ENCODE measurements around the gene HDC. TPM values are rescaled to one million over a fixed set of nuclear protein-coding genes. Genes with fewer than 3 reads are reported as not detected.

HDC gene
- total RNA-seq, 1 experiment from 2014 or later: not detected

DNA sequence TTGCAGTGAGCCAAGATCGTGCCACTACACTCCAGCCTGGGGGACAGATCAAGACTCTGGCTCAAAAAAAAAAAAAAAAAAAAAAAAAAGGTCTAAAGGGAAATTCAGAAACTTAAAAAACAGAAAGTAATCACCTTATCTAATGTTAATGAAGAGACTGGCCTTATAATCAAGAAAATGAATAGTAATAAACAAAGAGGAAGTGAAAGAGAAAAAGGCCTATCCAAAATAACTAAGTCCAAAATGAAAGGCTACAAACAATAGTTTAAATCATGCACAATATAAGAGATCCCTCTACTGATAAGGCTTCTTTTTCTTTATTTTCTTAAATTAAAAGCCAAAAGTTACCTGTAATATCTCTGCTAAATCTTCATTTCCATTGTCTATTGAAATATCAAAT, 37.1 kb upstream of the HDC start:
- no peaks in the 10 kb centered on the region for H3K4me1 ChIP-seq (ENCODE audit: control insufficient read depth, insufficient read depth, low read length)
- TF ChIP-seq, protein P1, sequence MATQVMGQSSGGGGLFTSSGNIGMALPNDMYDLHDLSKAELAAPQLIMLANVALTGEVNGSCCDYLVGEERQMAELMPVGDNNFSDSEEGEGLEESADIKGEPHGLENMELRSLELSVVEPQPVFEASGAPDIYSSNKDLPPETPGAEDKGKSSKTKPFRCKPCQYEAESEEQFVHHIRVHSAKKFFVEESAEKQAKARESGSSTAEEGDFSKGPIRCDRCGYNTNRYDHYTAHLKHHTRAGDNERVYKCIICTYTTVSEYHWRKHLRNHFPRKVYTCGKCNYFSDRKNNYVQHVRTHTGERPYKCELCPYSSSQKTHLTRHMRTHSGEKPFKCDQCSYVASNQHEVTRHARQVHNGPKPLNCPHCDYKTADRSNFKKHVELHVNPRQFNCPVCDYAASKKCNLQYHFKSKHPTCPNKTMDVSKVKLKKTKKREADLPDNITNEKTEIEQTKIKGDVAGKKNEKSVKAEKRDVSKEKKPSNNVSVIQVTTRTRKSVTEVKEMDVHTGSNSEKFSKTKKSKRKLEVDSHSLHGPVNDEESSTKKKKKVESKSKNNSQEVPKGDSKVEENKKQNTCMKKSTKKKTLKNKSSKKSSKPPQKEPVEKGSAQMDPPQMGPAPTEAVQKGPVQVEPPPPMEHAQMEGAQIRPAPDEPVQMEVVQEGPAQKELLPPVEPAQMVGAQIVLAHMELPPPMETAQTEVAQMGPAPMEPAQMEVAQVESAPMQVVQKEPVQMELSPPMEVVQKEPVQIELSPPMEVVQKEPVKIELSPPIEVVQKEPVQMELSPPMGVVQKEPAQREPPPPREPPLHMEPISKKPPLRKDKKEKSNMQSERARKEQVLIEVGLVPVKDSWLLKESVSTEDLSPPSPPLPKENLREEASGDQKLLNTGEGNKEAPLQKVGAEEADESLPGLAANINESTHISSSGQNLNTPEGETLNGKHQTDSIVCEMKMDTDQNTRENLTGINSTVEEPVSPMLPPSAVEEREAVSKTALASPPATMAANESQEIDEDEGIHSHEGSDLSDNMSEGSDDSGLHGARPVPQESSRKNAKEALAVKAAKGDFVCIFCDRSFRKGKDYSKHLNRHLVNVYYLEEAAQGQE (IDR thresholded peaks at IDR 0.05; ENCODE audit: insufficient read depth in 1 of 2, low read depth in 2 of 2, low read length in 1 of 2): no peak
- TF ChIP-seq, protein P2, sequence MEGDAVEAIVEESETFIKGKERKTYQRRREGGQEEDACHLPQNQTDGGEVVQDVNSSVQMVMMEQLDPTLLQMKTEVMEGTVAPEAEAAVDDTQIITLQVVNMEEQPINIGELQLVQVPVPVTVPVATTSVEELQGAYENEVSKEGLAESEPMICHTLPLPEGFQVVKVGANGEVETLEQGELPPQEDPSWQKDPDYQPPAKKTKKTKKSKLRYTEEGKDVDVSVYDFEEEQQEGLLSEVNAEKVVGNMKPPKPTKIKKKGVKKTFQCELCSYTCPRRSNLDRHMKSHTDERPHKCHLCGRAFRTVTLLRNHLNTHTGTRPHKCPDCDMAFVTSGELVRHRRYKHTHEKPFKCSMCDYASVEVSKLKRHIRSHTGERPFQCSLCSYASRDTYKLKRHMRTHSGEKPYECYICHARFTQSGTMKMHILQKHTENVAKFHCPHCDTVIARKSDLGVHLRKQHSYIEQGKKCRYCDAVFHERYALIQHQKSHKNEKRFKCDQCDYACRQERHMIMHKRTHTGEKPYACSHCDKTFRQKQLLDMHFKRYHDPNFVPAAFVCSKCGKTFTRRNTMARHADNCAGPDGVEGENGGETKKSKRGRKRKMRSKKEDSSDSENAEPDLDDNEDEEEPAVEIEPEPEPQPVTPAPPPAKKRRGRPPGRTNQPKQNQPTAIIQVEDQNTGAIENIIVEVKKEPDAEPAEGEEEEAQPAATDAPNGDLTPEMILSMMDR (IDR thresholded peaks at IDR 0.05): no peak
- TF ChIP-seq TCF7L2 (IDR thresholded peaks at IDR 0.05; ENCODE audit: low read depth, low read length) (no peak), POLR2AphosphoS5 (IDR thresholded peaks at IDR 0.05; ENCODE audit: low read depth, low read length) (no peak), SIN3A (IDR thresholded peaks at IDR 0.05; ENCODE audit: borderline replicate concordance, insufficient read depth, low read depth, low read length) (no peak)
- no peak overlapping the region for H3K4me3 ChIP-seq (ENCODE audit: low read depth in 2 of 2, low read length in 2 of 2)
- ATAC-seq (no peak), DNase-seq (ENCODE audit: low read depth, low spot score) (no peak)
- in situ Hi-C loops (cut with HindIII; ENCODE audit: low pct_unique_long_range_greater_than_20kb, low sequenced_read_pairs): no loop called here
- CTCF ChIA-PET: no interaction called here
- H3K36me3 ChIP-seq (ENCODE audit: control insufficient read depth, insufficient read depth, low read length): no peaks in the 10 kb centered on the region
- intact Hi-C loops (cut with micrococcal nuclease; ENCODE audit: unreplicated experiment): no loop called here
- H3K27me3 ChIP-seq (ENCODE audit: control insufficient read depth, insufficient read depth, low read length): no peaks in the 10 kb centered on the region
- POLR2A ChIA-PET: no interaction called here
- no peak overlapping the region for H3K27ac ChIP-seq (ENCODE audit: low read length)
- no TSS peak for BruUV-seq (replicated peaks)
- 0 out of 2 replicates have a peak, but pooled peaks cover 6% of the 10 kb centered on the region for H3K9me3 ChIP-seq (ENCODE audit: control insufficient read depth, insufficient read depth, low read depth, low read length)

DNA sequence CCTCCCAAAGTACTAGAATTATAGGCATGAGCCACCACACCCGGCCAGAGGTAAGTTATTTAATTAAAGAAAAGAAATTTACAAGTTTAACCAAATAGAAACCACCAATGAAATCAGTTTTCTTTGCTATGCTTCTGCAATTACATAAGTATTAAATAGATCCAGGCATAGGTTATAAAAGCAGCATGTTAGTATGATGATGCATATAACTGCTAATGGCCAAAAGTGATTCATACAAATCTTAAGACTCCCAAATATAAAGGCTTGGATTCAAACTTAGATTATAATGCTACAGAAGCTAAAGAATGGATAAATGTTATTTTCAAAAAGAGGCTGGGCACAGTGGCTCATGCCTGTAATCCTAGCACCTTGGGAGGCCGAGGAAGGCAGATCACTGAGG, 32.8 kb upstream of the HDC start:
- intact Hi-C loops (cut with micrococcal nuclease; ENCODE audit: unreplicated experiment) (no loop called here), in situ Hi-C loops (cut with HindIII; ENCODE audit: low pct_unique_long_range_greater_than_20kb, low sequenced_read_pairs) (no loop called here)
- Histone ChIP-seq H3K36me3 (ENCODE audit: control insufficient read depth, insufficient read depth, low read length) (no peaks in the 10 kb centered on the region), H3K27me3 (ENCODE audit: control insufficient read depth, insufficient read depth, low read length) (no peaks in the 10 kb centered on the region), H3K4me1 (ENCODE audit: control insufficient read depth, insufficient read depth, low read length) (no peaks in the 10 kb centered on the region), H3K27ac (ENCODE audit: low read length) (no peak overlapping the region), H3K9me3 (ENCODE audit: control insufficient read depth, insufficient read depth, low read depth, low read length) (no peaks in the 10 kb centered on the region), H3K4me3 (ENCODE audit: low read depth in 2 of 2, low read length in 2 of 2) (no peak overlapping the region)
- BruUV-seq (replicated peaks): no TSS peak
- TF ChIP-seq, protein P1 (IDR thresholded peaks at IDR 0.05; ENCODE audit: insufficient read depth in 1 of 2, low read depth in 2 of 2, low read length in 1 of 2): no peak
- TF ChIP-seq, protein P2 (IDR thresholded peaks at IDR 0.05): no peak
- TF ChIP-seq SIN3A (IDR thresholded peaks at IDR 0.05; ENCODE audit: borderline replicate concordance, insufficient read depth, low read depth, low read length): no peak
- no peak for TF ChIP-seq POLR2AphosphoS5 (IDR thresholded peaks at IDR 0.05; ENCODE audit: low read depth, low read length)
- TF ChIP-seq TCF7L2 (IDR thresholded peaks at IDR 0.05; ENCODE audit: low read depth, low read length): no peak
- ChIA-PET POLR2A (no interaction called here), CTCF (no interaction called here)
- DNase-seq (ENCODE audit: low read depth, low spot score): no peak
- ATAC-seq: no peak

Data from Panc1 (cell line).